ENCODE data around the gene PYGB. TPM values are rescaled to one million over a fixed set of nuclear protein-coding genes. Genes with fewer than 3 reads are reported as not detected.

Gene PYGB
- polyA plus RNA-seq, 1 experiment, result 68.8 TPM

DNA sequence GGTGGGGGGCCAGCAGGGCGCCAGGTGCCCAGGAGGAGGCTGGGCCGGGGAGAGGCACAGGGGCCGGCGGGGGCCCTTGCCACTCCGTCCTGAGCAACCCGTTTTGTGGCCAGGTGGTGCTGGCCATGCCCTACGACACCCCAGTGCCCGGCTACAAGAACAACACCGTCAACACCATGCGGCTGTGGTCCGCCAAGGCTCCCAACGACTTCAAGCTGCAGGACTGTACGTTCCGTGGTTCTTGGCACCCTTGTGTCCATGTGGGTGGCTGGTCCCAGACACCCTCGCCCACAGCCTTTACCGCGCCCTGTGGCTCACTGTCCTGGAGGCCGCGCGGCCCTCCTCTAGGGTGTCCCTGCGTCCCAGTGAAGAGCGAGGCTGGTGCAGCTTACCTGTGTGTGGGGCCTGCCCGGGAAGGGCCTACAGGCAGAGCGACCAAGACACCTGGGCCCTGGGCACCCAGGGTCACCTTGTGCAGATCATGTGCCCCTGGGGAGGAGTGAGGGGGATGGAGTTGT lies 28.7 kb downstream of the PYGB start:
- Histone ChIP-seq H3K4me3 (ENCODE audit: low read depth, low read length) (no peak overlapping the region), H3K27me3 (ENCODE audit: control insufficient read depth, insufficient read depth, low read length) (no peaks in the 10 kb centered on the region), H3K36me3 (ENCODE audit: control insufficient read depth, insufficient read depth, low read length) (peaks cover 63% of the 10 kb centered on the region)
- TF ChIP-seq, protein P1, sequence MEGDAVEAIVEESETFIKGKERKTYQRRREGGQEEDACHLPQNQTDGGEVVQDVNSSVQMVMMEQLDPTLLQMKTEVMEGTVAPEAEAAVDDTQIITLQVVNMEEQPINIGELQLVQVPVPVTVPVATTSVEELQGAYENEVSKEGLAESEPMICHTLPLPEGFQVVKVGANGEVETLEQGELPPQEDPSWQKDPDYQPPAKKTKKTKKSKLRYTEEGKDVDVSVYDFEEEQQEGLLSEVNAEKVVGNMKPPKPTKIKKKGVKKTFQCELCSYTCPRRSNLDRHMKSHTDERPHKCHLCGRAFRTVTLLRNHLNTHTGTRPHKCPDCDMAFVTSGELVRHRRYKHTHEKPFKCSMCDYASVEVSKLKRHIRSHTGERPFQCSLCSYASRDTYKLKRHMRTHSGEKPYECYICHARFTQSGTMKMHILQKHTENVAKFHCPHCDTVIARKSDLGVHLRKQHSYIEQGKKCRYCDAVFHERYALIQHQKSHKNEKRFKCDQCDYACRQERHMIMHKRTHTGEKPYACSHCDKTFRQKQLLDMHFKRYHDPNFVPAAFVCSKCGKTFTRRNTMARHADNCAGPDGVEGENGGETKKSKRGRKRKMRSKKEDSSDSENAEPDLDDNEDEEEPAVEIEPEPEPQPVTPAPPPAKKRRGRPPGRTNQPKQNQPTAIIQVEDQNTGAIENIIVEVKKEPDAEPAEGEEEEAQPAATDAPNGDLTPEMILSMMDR (IDR thresholded peaks at IDR 0.05; ENCODE audit: insufficient read depth, low read depth, low read length), result no peak
- POLR2A ChIA-PET, result no interaction called here
- CTCF ChIA-PET, result no interaction called here
- no peak for DNase-seq (ENCODE audit: low read depth)

DNA sequence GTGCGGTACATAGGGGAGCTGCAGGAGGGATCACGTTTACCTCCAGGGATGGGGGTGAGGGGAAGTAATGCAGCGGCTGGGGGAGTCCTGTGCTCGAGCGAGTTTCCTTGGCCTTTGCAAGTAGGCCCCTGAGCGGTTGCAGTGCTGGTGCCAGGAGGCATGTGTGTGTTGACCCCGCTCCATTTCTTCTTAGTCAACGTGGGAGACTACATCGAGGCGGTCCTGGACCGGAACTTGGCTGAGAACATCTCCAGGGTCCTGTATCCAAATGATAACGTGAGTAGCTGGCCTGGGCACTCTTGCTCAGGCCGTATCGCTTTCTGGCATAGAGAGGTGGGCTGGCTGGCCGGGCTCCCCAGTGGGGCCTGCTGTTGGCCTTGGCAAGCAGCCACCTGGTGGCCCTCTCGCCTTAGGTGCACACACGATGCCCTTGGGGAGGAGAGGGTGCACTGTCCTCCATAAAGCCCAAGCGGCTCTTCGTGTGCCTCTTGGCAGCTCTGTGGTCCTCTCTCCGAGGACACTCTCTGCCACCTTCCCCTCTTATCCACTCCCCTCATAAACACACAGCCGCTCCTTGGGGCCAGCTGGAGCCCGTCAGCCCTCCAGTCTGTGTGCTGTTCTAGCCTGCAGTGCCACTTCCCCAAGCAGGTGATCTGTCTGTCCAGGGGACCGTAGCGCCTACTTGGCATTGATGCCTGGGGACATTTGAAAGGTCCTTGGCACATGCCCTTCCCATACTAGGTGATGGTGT lies 29.3 kb downstream of the PYGB start:
- ChIA-PET POLR2A (no interaction called here), CTCF (no interaction called here)
- Histone ChIP-seq H3K4me3 (ENCODE audit: low read depth, low read length) (no peak overlapping the region), H3K27me3 (ENCODE audit: control insufficient read depth, insufficient read depth, low read length) (no peaks in the 10 kb centered on the region), H3K36me3 (ENCODE audit: control insufficient read depth, insufficient read depth, low read length) (peaks cover 63% of the 10 kb centered on the region)
- TF ChIP-seq, protein P1 (IDR thresholded peaks at IDR 0.05; ENCODE audit: insufficient read depth, low read depth, low read length), result no peak
- DNase-seq (ENCODE audit: low read depth), result no peak

DNA sequence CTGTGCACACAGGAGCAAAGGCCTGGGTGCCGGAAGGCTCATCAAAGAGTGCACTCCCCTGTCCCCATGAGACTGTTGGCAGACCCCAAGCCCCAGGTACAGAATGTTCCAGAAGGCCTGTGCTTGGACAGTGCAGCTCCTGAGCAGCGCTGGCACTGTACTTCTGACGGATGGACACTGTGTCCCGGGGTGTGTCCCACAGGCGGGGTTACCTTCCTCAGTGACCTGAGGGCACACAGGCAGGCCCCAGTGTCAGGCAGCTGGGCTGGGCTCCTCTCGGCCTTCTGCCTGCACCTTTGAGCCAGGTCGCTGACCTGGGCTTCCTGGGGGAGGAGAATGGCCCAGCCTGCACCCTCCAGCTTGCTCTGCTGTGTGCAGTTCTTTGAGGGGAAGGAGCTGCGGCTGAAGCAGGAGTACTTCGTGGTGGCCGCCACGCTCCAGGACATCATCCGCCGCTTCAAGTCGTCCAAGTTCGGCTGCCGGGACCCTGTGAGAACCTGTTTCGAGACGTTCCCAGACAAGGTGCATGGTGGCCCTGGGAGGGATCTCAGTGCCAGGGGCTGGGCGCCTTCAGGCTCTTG lies 30.1 kb downstream of the PYGB start:
- DNase-seq (ENCODE audit: low read depth), result no peak
- Histone ChIP-seq H3K36me3 (ENCODE audit: control insufficient read depth, insufficient read depth, low read length) (peaks cover 63% of the 10 kb centered on the region), H3K27me3 (ENCODE audit: control insufficient read depth, insufficient read depth, low read length) (no peaks in the 10 kb centered on the region), H3K4me3 (ENCODE audit: low read depth, low read length) (no peak overlapping the region)
- ChIA-PET POLR2A (no interaction called here), CTCF (no interaction called here)
- TF ChIP-seq, protein P1 (IDR thresholded peaks at IDR 0.05; ENCODE audit: insufficient read depth, low read depth, low read length), result no peak

DNA sequence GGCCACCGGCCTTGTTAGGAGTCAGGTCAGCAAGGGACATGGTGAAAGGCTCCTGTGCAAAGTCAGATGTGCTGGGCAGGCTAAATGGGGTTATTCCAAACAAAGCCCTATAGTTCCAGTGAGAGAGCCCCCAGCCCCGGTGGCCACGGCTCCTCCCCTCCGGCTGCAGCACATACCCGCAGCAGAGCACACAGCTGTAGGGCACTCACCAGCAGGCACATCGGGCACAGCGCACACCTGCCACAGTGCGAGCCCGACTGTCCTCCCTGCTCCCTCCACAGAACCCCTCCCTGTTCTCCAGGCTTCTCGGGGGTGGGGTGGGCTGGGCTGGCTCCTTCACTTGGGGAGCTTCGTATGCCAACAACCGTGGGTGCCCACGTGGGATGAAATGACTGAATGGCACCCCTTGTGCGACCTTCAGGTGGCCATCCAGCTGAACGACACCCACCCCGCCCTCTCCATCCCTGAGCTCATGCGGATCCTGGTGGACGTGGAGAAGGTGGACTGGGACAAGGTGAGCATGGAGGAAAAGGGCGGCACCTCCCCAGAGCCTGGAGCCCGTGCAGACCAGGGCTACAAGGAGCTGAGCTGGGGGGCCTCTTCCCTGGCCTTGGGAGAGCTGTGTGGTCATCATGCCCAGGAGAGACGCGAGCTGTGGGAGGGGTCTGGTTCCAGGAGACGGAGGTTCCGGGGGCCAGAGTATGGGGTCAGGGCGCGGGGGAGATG lies 30.9 kb downstream of the PYGB start:
- POLR2A ChIA-PET, result no interaction called here

More for the DNA sequence above, 30.9 kb downstream of the PYGB start:
- DNase-seq (ENCODE audit: low read depth), result no peak
- H3K27me3 ChIP-seq (ENCODE audit: control insufficient read depth, insufficient read depth, low read length), result no peaks in the 10 kb centered on the region
- H3K4me3 ChIP-seq (ENCODE audit: low read depth, low read length), result no peak overlapping the region
- CTCF ChIA-PET, result no interaction called here
- H3K36me3 ChIP-seq (ENCODE audit: control insufficient read depth, insufficient read depth, low read length), result peaks cover 65% of the 10 kb centered on the region
- TF ChIP-seq, protein P1 (IDR thresholded peaks at IDR 0.05; ENCODE audit: insufficient read depth, low read depth, low read length), result no peak

Measured in BJ (cell line).